Tibial nerve (tissue), 4 donors: ENCODE results near the gene WDR64.

Experiments used
- EP300 ChIP-seq, 2 donors: sonication (generic); formaldehyde crosslinking; IDR thresholded peaks; one replicate each; pipeline ENCODE4 v1.6.1; 2017; ENCODE audit warnings: antibody characterized with exemption in 2 of 2, mild to moderate bottlenecking in 1 of 2
- POLR2A ChIP-seq, 2 donors: fragments of 450-650 bp; IDR thresholded peaks; one replicate each; pipeline ENCODE4 v1.6.1; 2017; ENCODE audit warnings: antibody characterized with exemption in 2 of 2, mild to moderate bottlenecking in 2 of 2, moderate library complexity in 2 of 2
- TF ChIP-seq, protein P1 (sequence below), 5 experiments: fragments of 200-600 bp in 3 of 5; fragments of 450-650 bp in 2 of 5; sonication (generic) in 3 of 5; IDR thresholded peaks; one replicate each; pipeline ENCODE4 v1.5.1; 2016 to 2019; ENCODE audit warnings: antibody characterized with exemption in 5 of 5, mild to moderate bottlenecking in 3 of 5, moderate library complexity in 2 of 5

DNA sequence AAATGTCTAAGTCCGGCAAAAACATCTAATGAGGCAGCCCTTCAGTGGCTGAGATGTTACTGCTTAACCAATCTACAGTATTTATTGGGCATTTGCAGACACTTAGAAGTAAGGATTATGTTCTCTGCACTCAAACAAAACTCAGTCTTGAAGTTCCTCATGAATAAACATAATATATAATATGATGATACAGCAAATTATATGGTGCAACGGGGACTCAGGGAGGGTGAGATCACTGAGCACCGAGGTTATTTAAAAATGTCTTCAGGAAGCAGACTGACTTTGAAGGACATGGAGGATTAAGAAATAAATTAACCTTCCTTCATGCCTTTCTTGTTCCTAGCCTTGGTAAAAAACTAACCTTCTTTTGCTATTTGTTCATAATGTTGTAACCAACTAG is 27.9 kb downstream of the WDR64 start:
- TF ChIP-seq, protein P1, sequence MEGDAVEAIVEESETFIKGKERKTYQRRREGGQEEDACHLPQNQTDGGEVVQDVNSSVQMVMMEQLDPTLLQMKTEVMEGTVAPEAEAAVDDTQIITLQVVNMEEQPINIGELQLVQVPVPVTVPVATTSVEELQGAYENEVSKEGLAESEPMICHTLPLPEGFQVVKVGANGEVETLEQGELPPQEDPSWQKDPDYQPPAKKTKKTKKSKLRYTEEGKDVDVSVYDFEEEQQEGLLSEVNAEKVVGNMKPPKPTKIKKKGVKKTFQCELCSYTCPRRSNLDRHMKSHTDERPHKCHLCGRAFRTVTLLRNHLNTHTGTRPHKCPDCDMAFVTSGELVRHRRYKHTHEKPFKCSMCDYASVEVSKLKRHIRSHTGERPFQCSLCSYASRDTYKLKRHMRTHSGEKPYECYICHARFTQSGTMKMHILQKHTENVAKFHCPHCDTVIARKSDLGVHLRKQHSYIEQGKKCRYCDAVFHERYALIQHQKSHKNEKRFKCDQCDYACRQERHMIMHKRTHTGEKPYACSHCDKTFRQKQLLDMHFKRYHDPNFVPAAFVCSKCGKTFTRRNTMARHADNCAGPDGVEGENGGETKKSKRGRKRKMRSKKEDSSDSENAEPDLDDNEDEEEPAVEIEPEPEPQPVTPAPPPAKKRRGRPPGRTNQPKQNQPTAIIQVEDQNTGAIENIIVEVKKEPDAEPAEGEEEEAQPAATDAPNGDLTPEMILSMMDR (IDR thresholded peaks at IDR 0.05), result no peak
- TF ChIP-seq POLR2A (IDR thresholded peaks at IDR 0.05) (no peak), EP300 (IDR thresholded peaks at IDR 0.05) (no peak)
